Loucy (cell line): ENCODE data around the gene SPTBN2.

ENCODE experiments used
- CTCF ChIP-seq: fragments of 200-600 bp; sonication (generic); conservative IDR thresholded peaks from 2 replicates; pipeline ENCODE4 v1.5.1; 2014; ENCODE audit warnings: mild to moderate bottlenecking, antibody characterized with exemption, low read length
- EZH2phosphoT487 ChIP-seq: fragments of 200-600 bp; IDR thresholded peaks from 2 replicates; pipeline ENCODE4 v1.6.1; 2018; ENCODE audit warnings: antibody characterized with exemption, mild to moderate bottlenecking, moderate library complexity, borderline replicate concordance

GRCh38 chr11:66685276-66686099 is 43.5 kb downstream of the SPTBN2 start:
- TF ChIP-seq CTCF (no peak), EZH2phosphoT487 (no peak)
